Ovary (tissue), 9 donors: ENCODE measurements around the gene GMPS. TPM values are rescaled to one million over a fixed set of nuclear protein-coding genes. Genes with fewer than 3 reads are reported as not detected.

Experiments used
- DNase-seq, 5 donors: peaks; one replicate each; pipeline ENCODE4 v3.0.0-alpha.2; 2019 to 2020
- H3K27ac ChIP-seq, 2 donors: fragments of 200-600 bp; one replicate each; pipeline versions ENCODE4 v1.5.1 to v1.8.0; 2019 to 2022
- H3K27me3 ChIP-seq: fragments of 200-600 bp; one replicate; pipeline ENCODE4 v1.8.0; 2022
- H3K36me3 ChIP-seq: fragments of 200-600 bp; sonication (generic); one replicate; pipeline ENCODE4 v1.5.1; 2019
- H3K4me1 ChIP-seq: one replicate; pipeline ENCODE4 v1.8.1; 2013; ENCODE audit warnings: mild to moderate bottlenecking, moderate library complexity; ENCODE audit not compliant: insufficient read depth
- H3K4me3 ChIP-seq: fragments of 200-600 bp; sonication (generic); one replicate; pipeline ENCODE4 v1.5.1; 2017
- H3K9me3 ChIP-seq, 2 donors: fragments of 200-600 bp in 1 of 2; sonication (generic) in 1 of 2; one replicate each; pipeline versions ENCODE4 v1.5.1 to v1.8.1; 2013 to 2019; ENCODE audit warnings: mild to moderate bottlenecking in 1 of 2, moderate library complexity in 1 of 2
- CTCF ChIP-seq, 3 donors: fragments of 450-650 bp in 2 of 3; fragments of 200-600 bp in 1 of 3; IDR thresholded peaks; one replicate each; pipeline versions ENCODE4 v1.5.1 to v1.8.0; 2016 to 2022; ENCODE audit warnings: antibody characterized with exemption in 3 of 3, mild to moderate bottlenecking in 1 of 3
- EP300 ChIP-seq: sonication (generic); formaldehyde crosslinking; IDR thresholded peaks from one replicate; pipeline ENCODE4 v1.6.1; 2017; ENCODE audit warnings: antibody characterized with exemption
- POLR2A ChIP-seq: fragments of 450-650 bp; IDR thresholded peaks from one replicate; pipeline ENCODE4 v1.6.1; 2017; ENCODE audit warnings: antibody characterized with exemption, mild to moderate bottlenecking, moderate library complexity
- WGBS, 3 donors: extraction: QIAGEN DNeasy Blood & Tissue Kit in 1 of 3; methylation state at CpG; one replicate each; pipeline versions ENCODE4 v1.1.5 to v1.1.7; 2013 to 2017; 5-methylcytosine and 5-hydroxymethylcytosine counted together
- intact Hi-C, 4 donors: fragments of 100-400 bp; cut with DNase I; formaldehyde crosslinking; loops; one replicate each; pipeline versions ENCODE4 v1.11.0 to v1.15.1; 2022 to 2023
- polyA plus RNA-seq, 2 donors: library from polyadenylated mRNA; stranded (reverse); fragments of 200-250 nt in 1 of 2; fragments of 350-450 nt in 1 of 2; fragmentation: Illumina TruSeq in 1 of 2; extraction: RNeasy Lipid Tissue Mini Kit (QIAGEN cat#74804) in 1 of 2; gene quantifications; one replicate each; pipeline ENCODE4 v1.2.3, GENCODE V29; 2013 to 2014
- total RNA-seq, 7 donors: library from RNA; depleted of rRNA in 2 of 7; stranded (reverse); fragments of >200 nt in 2 of 7; fragmentation: NEBNext Ultra II Directional in 3 of 7; extraction: Animal tissue kit (Norgen Biotek cat#: 25700) in 3 of 7; gene quantifications; one replicate each; pipeline versions ENCODE4 v1.1.0 to v1.2.4, GENCODE V29; 2016 to 2023
- donor health status: DM: no; HTN: no; CAD: no; lungs with moderate emphysema.
- donor health status: DM: no; HTN: no; CAD: no.
- donor health status: Bipolar disorder and iron deficiency.
- donor health status: DM: yes; HTN: yes; CAD: no.
- donor health status: DM: no; HTN: no; CAD: no.
- donor health status: DM: yes; HTN: yes; CAD: no.

The GMPS gene
- total and polyA plus RNA-seq, 9 donors = 16.2 to 62.1 (median 48.8) TPM

GRCh38 chr3:155919728-155920127, 49.3 kb downstream of the GMPS start:
- intact Hi-C loops = no loop called here
- DNase-seq = no peak
- no peaks in the 10 kb centered on the region for H3K27me3 ChIP-seq
- no peak overlapping the region for H3K4me3 ChIP-seq
- H3K36me3 ChIP-seq = no peaks in the 10 kb centered on the region
- no peaks in the 10 kb centered on the region for H3K9me3 ChIP-seq
- H3K27ac ChIP-seq = no peak overlapping the region
- H3K4me1 ChIP-seq = no peaks in the 10 kb centered on the region
- TF ChIP-seq CTCF (IDR thresholded peaks at IDR 0.05) (no peak), POLR2A (no peak), EP300 (no peak)

DNA sequence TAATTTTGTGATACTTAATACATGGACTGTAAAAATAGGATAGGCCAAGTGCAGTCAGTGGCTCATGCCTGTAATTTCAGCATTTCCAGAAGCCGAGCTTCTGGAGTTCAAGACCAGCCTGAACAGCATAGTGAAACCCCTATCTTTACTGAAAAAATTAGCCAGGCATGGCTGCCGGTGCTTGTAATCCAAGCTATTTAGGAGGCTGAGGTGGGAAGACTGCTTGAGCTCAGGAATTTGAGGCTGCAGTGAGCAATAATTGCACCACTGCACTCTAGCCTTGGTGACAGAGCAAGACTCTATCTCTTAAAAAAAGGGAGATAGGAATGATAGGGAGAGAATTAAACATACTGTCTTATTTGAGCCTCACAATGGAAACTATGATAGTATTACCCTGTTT, 51.0 kb downstream of the GMPS start:
- WGBS, 3 donors = 84 to 89% (median 85%) methylated on average over 2 of the region's 2 CpGs
- Histone ChIP-seq H3K36me3 (no peaks in the 10 kb centered on the region), H3K27me3 (no peaks in the 10 kb centered on the region), H3K27ac (no peak overlapping the region), H3K4me3 (no peak overlapping the region), H3K9me3 (no peaks in the 10 kb centered on the region), H3K4me1 (no peaks in the 10 kb centered on the region)
- no peak for DNase-seq
- TF ChIP-seq POLR2A (no peak), EP300 (no peak), CTCF (IDR thresholded peaks at IDR 0.05) (no peak)
- intact Hi-C loops = no loop called here

DNA sequence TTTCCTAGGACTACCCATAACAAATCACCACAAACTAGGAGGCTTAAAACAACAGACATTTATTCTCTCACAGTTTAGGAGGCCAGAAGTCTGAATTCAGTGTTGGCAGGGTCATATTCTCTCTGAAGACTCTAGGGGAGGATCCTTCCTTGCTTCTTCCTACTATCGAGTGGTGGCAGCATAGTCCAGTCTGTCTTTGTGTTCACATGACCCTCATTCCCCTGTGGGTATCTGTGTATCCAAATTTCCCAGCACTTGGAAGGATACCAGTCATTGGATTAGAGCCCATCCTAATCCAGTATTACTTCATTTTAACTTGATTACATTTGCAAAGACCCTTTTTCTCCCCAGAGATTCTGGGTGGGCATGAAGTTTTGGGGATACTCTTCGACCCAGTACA, 63.8 kb downstream of the GMPS start:
- no peak for DNase-seq
- WGBS, 3 donors = 46 to 54% (median 51%) methylated on average over 2 of the region's 2 CpGs

GRCh38 chr3:155938409-155938808, 68.0 kb downstream of the GMPS start:
- WGBS, 3 donors = 27 to 39% (median 37%) methylated on average over 2 of the region's 2 CpGs
- Histone ChIP-seq H3K9me3 (no peaks in the 10 kb centered on the region), H3K27me3 (no peaks in the 10 kb centered on the region), H3K4me3 (no peak overlapping the region), H3K4me1 (no peaks in the 10 kb centered on the region), H3K27ac (no peak overlapping the region), H3K36me3 (no peaks in the 10 kb centered on the region)
- TF ChIP-seq POLR2A (no peak), EP300 (no peak)
- no peak for DNase-seq
- intact Hi-C loops = no loop called here

More for the DNA sequence above, 63.8 kb downstream of the GMPS start:
- no peak for TF ChIP-seq POLR2A
- TF ChIP-seq EP300 = no peak
- no peak for TF ChIP-seq CTCF (IDR thresholded peaks at IDR 0.05)
- no peak overlapping the region for H3K27ac ChIP-seq
- H3K4me1 ChIP-seq = no peaks in the 10 kb centered on the region
- intact Hi-C loops = no loop called here
- no peaks in the 10 kb centered on the region for H3K9me3 ChIP-seq
- H3K27me3 ChIP-seq = no peaks in the 10 kb centered on the region
- no peak overlapping the region for H3K4me3 ChIP-seq
- no peaks in the 10 kb centered on the region for H3K36me3 ChIP-seq

DNA sequence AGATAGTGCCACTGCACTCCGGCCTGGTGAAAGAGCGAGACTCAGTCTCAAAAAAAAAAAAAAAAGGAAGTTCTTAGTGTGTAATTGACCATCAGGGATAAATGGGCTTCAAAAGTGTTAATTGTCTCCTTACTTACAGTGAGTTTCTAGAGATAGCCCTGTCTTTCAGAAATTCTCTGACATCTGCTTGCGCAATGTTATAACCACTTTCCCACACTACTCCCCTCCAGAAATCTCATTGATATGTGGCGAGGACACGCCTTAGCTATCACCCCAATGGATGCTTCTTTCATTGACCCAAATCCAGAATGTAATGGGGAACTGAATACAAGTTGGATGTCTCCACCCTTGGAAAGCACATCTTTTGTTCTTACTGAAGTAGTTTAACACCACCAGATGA, 70.9 kb downstream of the GMPS start:
- WGBS, 3 donors = 96 to 99% (median 98%) methylated on average over 5 of the region's 5 CpGs

More for the DNA sequence above, 70.9 kb downstream of the GMPS start:
- no peak overlapping the region for H3K27ac ChIP-seq
- H3K27me3 ChIP-seq = no peaks in the 10 kb centered on the region
- no peak for DNase-seq
- TF ChIP-seq POLR2A (no peak), CTCF (IDR thresholded peaks at IDR 0.05) (no peak), EP300 (no peak)
- H3K36me3 ChIP-seq = no peaks in the 10 kb centered on the region
- H3K4me1 ChIP-seq = no peaks in the 10 kb centered on the region
- H3K4me3 ChIP-seq = no peak overlapping the region
- intact Hi-C loops = no loop called here
- no peaks in the 10 kb centered on the region for H3K9me3 ChIP-seq
